Gastrocnemius medialis (tissue), 4 donors: Measurements from ENCODE around the gene CRTAC1.

Experiments
- POLR2A ChIP-seq, 2 donors: fragments of 450-650 bp; IDR thresholded peaks; one replicate each; pipeline ENCODE4 v1.6.1; 2017; ENCODE audit warnings: antibody characterized with exemption in 2 of 2, mild to moderate bottlenecking in 2 of 2, moderate library complexity in 2 of 2
- TF ChIP-seq, protein P1 (sequence below), 5 experiments: fragments of 450-650 bp in 3 of 5; fragments of 200-600 bp in 2 of 5; sonication (generic) in 2 of 5; IDR thresholded peaks in 4 of 5; conservative IDR thresholded peaks in 1 of 5; 1 replicate in 4 of 5; 2 replicates in 1 of 5; pipeline ENCODE4 v1.5.1; 2016 to 2019; ENCODE audit warnings: antibody characterized with exemption in 5 of 5, mild to moderate bottlenecking in 3 of 5, moderate library complexity in 3 of 5

DNA sequence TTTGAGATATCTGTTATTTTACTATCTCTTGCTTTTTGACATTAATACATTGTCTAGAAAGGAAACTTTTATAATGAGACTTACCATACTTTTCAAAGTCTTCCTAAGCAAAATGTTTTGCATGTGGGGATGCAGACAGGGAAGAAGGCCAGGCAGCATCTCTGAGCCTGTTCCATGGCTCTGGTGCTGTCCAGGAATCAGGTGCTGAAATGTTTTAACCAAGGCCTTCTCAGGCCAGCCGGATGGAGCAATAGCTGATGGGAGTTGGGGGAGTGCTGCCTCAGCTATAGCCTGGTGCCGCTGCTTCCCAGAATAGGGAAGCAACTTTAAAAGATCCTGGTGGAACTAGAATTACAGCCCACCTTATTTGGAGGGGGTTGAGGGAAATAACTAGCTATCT is 38.5 kb downstream of the CRTAC1 start:
- TF ChIP-seq, protein P1, sequence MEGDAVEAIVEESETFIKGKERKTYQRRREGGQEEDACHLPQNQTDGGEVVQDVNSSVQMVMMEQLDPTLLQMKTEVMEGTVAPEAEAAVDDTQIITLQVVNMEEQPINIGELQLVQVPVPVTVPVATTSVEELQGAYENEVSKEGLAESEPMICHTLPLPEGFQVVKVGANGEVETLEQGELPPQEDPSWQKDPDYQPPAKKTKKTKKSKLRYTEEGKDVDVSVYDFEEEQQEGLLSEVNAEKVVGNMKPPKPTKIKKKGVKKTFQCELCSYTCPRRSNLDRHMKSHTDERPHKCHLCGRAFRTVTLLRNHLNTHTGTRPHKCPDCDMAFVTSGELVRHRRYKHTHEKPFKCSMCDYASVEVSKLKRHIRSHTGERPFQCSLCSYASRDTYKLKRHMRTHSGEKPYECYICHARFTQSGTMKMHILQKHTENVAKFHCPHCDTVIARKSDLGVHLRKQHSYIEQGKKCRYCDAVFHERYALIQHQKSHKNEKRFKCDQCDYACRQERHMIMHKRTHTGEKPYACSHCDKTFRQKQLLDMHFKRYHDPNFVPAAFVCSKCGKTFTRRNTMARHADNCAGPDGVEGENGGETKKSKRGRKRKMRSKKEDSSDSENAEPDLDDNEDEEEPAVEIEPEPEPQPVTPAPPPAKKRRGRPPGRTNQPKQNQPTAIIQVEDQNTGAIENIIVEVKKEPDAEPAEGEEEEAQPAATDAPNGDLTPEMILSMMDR (IDR thresholded peaks at IDR 0.05 in 4 of 5, conservative IDR thresholded peaks at IDR 0.05 in 1 of 5), result no peak
- TF ChIP-seq POLR2A (IDR thresholded peaks at IDR 0.05), result no peak
